ENCODE measurements around the gene MAGI2. TPM values are rescaled to one million over a fixed set of nuclear protein-coding genes. Genes with fewer than 3 reads are reported as not detected.

The MAGI2 gene
- total RNA-seq, 1 donor, result 18.8 TPM

DNA sequence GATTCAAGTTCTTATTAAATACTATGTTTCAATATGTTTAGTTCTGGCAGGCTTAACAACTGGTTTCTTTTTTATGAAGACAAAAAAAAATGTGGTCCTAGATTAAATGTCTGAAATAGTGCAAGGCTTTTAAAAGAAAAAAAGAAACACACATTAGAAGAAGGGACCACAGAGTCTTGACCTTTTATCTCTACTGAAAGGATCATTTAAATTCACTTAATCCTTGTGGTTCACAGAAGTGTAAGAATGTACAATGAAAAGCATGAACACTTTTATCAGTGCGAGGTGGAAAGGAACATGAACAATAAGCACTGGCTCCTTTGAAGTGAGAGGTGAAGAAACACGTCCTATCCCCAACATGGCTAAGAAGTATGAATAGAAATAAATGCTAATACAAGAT is 765.1 kb downstream of the MAGI2 start:
- no peak overlapping the region for H3K4me3 ChIP-seq (ENCODE audit: insufficient read depth, low read length)
- H3K4me2 ChIP-seq (ENCODE audit: insufficient read depth, low read length), result no peak overlapping the region
- no peaks in the 10 kb centered on the region for H3K4me1 ChIP-seq (ENCODE audit: insufficient read depth, low read length)
- H3K79me2 ChIP-seq (ENCODE audit: insufficient read depth, low read length), result no peaks in the 10 kb centered on the region
- H3K27ac ChIP-seq (ENCODE audit: low read depth, low read length), result no peak overlapping the region
- no peaks in the 10 kb centered on the region for H3K27me3 ChIP-seq (ENCODE audit: insufficient read depth, low read length)
- H4K20me1 ChIP-seq (ENCODE audit: insufficient read depth, low read length), result no peaks in the 10 kb centered on the region
- H2AFZ ChIP-seq (ENCODE audit: low read length), result no peak overlapping the region
- H3K9me3 ChIP-seq (ENCODE audit: low read depth, low read length), result no peaks in the 10 kb centered on the region
- H3K36me3 ChIP-seq (ENCODE audit: insufficient read depth, low read length), result no peaks in the 10 kb centered on the region
- TF ChIP-seq, protein P1, sequence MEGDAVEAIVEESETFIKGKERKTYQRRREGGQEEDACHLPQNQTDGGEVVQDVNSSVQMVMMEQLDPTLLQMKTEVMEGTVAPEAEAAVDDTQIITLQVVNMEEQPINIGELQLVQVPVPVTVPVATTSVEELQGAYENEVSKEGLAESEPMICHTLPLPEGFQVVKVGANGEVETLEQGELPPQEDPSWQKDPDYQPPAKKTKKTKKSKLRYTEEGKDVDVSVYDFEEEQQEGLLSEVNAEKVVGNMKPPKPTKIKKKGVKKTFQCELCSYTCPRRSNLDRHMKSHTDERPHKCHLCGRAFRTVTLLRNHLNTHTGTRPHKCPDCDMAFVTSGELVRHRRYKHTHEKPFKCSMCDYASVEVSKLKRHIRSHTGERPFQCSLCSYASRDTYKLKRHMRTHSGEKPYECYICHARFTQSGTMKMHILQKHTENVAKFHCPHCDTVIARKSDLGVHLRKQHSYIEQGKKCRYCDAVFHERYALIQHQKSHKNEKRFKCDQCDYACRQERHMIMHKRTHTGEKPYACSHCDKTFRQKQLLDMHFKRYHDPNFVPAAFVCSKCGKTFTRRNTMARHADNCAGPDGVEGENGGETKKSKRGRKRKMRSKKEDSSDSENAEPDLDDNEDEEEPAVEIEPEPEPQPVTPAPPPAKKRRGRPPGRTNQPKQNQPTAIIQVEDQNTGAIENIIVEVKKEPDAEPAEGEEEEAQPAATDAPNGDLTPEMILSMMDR (IDR thresholded peaks at IDR 0.05; ENCODE audit: extremely low read depth, low read depth, low read length), result no peak
- DNase-seq (ENCODE audit: insufficient read length, low spot score, missing footprints), result no peak

DNA sequence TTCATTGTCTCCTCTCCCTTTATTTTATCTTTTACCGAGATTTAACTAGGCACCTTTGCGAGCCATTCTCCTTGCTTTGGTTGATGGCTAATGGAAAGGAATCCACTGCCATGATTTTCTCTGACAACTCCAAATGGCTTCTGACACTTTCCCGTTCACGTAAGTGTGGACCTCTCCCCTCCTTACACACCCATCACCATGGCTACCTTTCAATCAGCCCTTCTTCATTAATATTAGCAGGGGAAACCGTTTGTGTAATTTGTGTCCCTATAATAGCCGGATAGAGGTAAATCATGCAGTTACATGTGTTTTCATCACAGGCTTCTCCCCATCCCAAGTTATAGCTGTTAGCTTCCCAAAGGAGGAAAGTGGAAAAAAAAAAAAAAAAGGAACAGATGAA is 767.3 kb downstream of the MAGI2 start:
- Histone ChIP-seq H3K9me3 (ENCODE audit: low read depth, low read length) (no peaks in the 10 kb centered on the region), H3K4me3 (ENCODE audit: insufficient read depth, low read length) (no peak overlapping the region), H3K4me2 (ENCODE audit: insufficient read depth, low read length) (no peak overlapping the region), H3K27me3 (ENCODE audit: insufficient read depth, low read length) (no peaks in the 10 kb centered on the region), H3K27ac (ENCODE audit: low read depth, low read length) (no peak overlapping the region), H3K79me2 (ENCODE audit: insufficient read depth, low read length) (no peaks in the 10 kb centered on the region), H3K4me1 (ENCODE audit: insufficient read depth, low read length) (no peaks in the 10 kb centered on the region), H3K36me3 (ENCODE audit: insufficient read depth, low read length) (no peaks in the 10 kb centered on the region), H2AFZ (ENCODE audit: low read length) (no peak overlapping the region), H4K20me1 (ENCODE audit: insufficient read depth, low read length) (no peaks in the 10 kb centered on the region)
- TF ChIP-seq, protein P1 (IDR thresholded peaks at IDR 0.05; ENCODE audit: extremely low read depth, low read depth, low read length), result no peak
- DNase-seq (ENCODE audit: insufficient read length, low spot score, missing footprints), result no peak

DNA sequence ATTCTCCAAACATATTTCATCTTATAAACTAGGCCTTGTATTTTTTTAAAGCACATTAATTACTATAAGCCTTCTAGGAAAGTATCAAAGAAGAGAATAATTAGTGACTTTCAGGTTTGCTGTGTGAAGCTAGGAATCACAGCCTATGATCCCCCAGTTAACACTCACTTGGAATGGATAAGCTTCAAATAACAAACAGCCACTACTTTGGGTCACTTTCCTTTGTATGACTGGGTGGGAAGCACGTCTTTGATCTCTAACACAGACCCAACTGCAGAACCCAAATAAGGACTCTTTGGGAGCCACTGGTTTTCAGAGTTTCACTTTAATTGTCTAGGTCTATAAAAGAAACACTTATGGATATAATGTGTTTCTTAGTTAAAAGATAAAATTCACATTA is 769.3 kb downstream of the MAGI2 start:
- H3K4me1 ChIP-seq (ENCODE audit: insufficient read depth, low read length), result no peaks in the 10 kb centered on the region
- H3K79me2 ChIP-seq (ENCODE audit: insufficient read depth, low read length), result no peaks in the 10 kb centered on the region
- no peak overlapping the region for H3K4me2 ChIP-seq (ENCODE audit: insufficient read depth, low read length)
- no peaks in the 10 kb centered on the region for H4K20me1 ChIP-seq (ENCODE audit: insufficient read depth, low read length)
- H2AFZ ChIP-seq (ENCODE audit: low read length), result no peak overlapping the region
- H3K27me3 ChIP-seq (ENCODE audit: insufficient read depth, low read length), result no peaks in the 10 kb centered on the region
- H3K4me3 ChIP-seq (ENCODE audit: insufficient read depth, low read length), result no peak overlapping the region
- TF ChIP-seq, protein P1 (IDR thresholded peaks at IDR 0.05; ENCODE audit: extremely low read depth, low read depth, low read length), result no peak
- no peak for DNase-seq (ENCODE audit: insufficient read length, low spot score, missing footprints)
- H3K36me3 ChIP-seq (ENCODE audit: insufficient read depth, low read length), result no peaks in the 10 kb centered on the region
- no peak overlapping the region for H3K27ac ChIP-seq (ENCODE audit: low read depth, low read length)
- H3K9me3 ChIP-seq (ENCODE audit: low read depth, low read length), result no peaks in the 10 kb centered on the region

DNA sequence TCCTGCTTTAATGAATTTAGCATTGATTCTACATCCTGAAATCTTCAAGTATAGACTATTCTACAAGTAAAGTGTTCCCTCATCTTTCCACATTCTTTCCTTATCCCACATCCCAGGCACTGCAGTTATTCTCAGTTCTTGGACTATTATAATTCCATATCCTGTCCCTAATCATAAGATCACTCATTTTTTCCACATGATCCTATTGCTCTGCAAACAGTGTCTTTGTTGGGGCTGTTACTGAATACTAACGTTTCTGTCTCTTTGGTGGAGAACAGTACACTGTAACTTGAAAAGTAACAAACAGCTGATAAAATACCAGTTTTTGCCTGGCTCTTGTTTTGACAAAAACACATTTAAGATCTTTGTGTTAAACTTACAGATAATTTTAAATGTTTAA is 769.9 kb downstream of the MAGI2 start:
- no peak overlapping the region for H3K4me2 ChIP-seq (ENCODE audit: insufficient read depth, low read length)
- no peaks in the 10 kb centered on the region for H3K9me3 ChIP-seq (ENCODE audit: low read depth, low read length)
- no peak for DNase-seq (ENCODE audit: insufficient read length, low spot score, missing footprints)
- H3K27me3 ChIP-seq (ENCODE audit: insufficient read depth, low read length), result no peaks in the 10 kb centered on the region
- no peak overlapping the region for H3K4me3 ChIP-seq (ENCODE audit: insufficient read depth, low read length)
- no peak overlapping the region for H2AFZ ChIP-seq (ENCODE audit: low read length)
- TF ChIP-seq, protein P1 (IDR thresholded peaks at IDR 0.05; ENCODE audit: extremely low read depth, low read depth, low read length), result no peak
- H4K20me1 ChIP-seq (ENCODE audit: insufficient read depth, low read length), result no peaks in the 10 kb centered on the region
- H3K36me3 ChIP-seq (ENCODE audit: insufficient read depth, low read length), result no peaks in the 10 kb centered on the region
- no peak overlapping the region for H3K27ac ChIP-seq (ENCODE audit: low read depth, low read length)
- H3K79me2 ChIP-seq (ENCODE audit: insufficient read depth, low read length), result no peaks in the 10 kb centered on the region
- no peaks in the 10 kb centered on the region for H3K4me1 ChIP-seq (ENCODE audit: insufficient read depth, low read length)

All from osteoblast (primary cell).